Upper lobe of left lung (tissue), 4 donors: ENCODE results near the gene RIMBP2.

Experiments
- EP300 ChIP-seq, 4 donors: sonication (generic); formaldehyde crosslinking; IDR thresholded peaks; one replicate each; pipeline ENCODE4 v1.5.1; 2017; ENCODE audit warnings: antibody characterized with exemption in 4 of 4, control low read depth in 2 of 4
- POLR2A ChIP-seq, 4 donors: fragments of 450-650 bp; IDR thresholded peaks; one replicate each; pipeline ENCODE4 v1.5.1; 2016 to 2017; ENCODE audit warnings: antibody characterized with exemption in 4 of 4, mild to moderate bottlenecking in 2 of 4
- TF ChIP-seq, protein P1 (sequence below), 6 experiments: fragments of 450-650 bp in 4 of 6; fragments of 200-600 bp in 2 of 6; sonication (generic) in 2 of 6; IDR thresholded peaks; one replicate each; pipeline ENCODE4 v1.5.1; 2016 to 2019; ENCODE audit warnings: antibody characterized with exemption in 6 of 6

- TF ChIP-seq, protein P1, sequence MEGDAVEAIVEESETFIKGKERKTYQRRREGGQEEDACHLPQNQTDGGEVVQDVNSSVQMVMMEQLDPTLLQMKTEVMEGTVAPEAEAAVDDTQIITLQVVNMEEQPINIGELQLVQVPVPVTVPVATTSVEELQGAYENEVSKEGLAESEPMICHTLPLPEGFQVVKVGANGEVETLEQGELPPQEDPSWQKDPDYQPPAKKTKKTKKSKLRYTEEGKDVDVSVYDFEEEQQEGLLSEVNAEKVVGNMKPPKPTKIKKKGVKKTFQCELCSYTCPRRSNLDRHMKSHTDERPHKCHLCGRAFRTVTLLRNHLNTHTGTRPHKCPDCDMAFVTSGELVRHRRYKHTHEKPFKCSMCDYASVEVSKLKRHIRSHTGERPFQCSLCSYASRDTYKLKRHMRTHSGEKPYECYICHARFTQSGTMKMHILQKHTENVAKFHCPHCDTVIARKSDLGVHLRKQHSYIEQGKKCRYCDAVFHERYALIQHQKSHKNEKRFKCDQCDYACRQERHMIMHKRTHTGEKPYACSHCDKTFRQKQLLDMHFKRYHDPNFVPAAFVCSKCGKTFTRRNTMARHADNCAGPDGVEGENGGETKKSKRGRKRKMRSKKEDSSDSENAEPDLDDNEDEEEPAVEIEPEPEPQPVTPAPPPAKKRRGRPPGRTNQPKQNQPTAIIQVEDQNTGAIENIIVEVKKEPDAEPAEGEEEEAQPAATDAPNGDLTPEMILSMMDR (IDR thresholded peaks at IDR 0.05), result no peak
- TF ChIP-seq POLR2A (IDR thresholded peaks at IDR 0.05) (no peak), EP300 (IDR thresholded peaks at IDR 0.05) (no peak)
Measured at GRCh38 chr12:130482448-130482847, 233.7 kb downstream of the RIMBP2 start.
